Ascending aorta (tissue), 2 donors: ENCODE measurements around the gene TCOF1. TPM values are rescaled to one million over a fixed set of nuclear protein-coding genes. Genes with fewer than 3 reads are reported as not detected.
A peak's percentile ranks its signal among the peaks of the same experiment; 100 is the strongest.

Source experiments
- DNase-seq, 2 donors: peaks; one replicate each; pipeline ENCODE4 v3.0.0-alpha.2; 2019; ENCODE audit warnings: low spot score in 2 of 2
- H3K27ac ChIP-seq, 2 donors: fragments of 200-600 bp; sonication (generic); one replicate each; pipeline ENCODE4 v1.5.1; 2016 to 2017; ENCODE audit warnings: mild to moderate bottlenecking in 1 of 2
- H3K27me3 ChIP-seq: fragments of 200-600 bp; sonication (generic); one replicate; pipeline ENCODE4 v1.5.1; 2017
- H3K36me3 ChIP-seq, 2 donors: fragments of 200-600 bp; sonication (generic); one replicate each; pipeline ENCODE4 v1.5.1; 2016
- H3K4me1 ChIP-seq, 2 donors: fragments of 200-600 bp; sonication (generic); one replicate each; pipeline ENCODE4 v1.5.1; 2016 to 2017; ENCODE audit warnings: mild to moderate bottlenecking in 1 of 2
- H3K4me3 ChIP-seq, 2 donors: fragments of 200-600 bp; sonication (generic); one replicate each; pipeline ENCODE4 v1.5.1; 2016 to 2017; ENCODE audit warnings: mild to moderate bottlenecking in 1 of 2
- H3K9me3 ChIP-seq, 2 donors: fragments of 200-600 bp; sonication (generic); one replicate each; pipeline ENCODE4 v1.5.1; 2016
- intact Hi-C: fragments of 100-400 bp; cut with DNase I; formaldehyde crosslinking; loops from one replicate; pipeline ENCODE4 v1.15.1; 2023
- total RNA-seq: library from RNA; depleted of rRNA; stranded (reverse); fragments of >200 nt; gene quantifications from one replicate; pipeline ENCODE4 v1.1.0, GENCODE V29; 2016
- TF ChIP-seq, protein P1 (sequence below), 3 experiments: fragments of 200-600 bp in 2 of 3; fragments of 450-650 bp in 1 of 3; sonication (generic) in 2 of 3; IDR thresholded peaks; one replicate each; pipeline ENCODE4 v1.5.1; 2016 to 2019; ENCODE audit warnings: antibody characterized with exemption in 3 of 3, mild to moderate bottlenecking in 1 of 3, moderate library complexity in 1 of 3

TCOF1 gene
- total RNA-seq, 1 donor from 2014 or later, result 31.4 TPM

DNA sequence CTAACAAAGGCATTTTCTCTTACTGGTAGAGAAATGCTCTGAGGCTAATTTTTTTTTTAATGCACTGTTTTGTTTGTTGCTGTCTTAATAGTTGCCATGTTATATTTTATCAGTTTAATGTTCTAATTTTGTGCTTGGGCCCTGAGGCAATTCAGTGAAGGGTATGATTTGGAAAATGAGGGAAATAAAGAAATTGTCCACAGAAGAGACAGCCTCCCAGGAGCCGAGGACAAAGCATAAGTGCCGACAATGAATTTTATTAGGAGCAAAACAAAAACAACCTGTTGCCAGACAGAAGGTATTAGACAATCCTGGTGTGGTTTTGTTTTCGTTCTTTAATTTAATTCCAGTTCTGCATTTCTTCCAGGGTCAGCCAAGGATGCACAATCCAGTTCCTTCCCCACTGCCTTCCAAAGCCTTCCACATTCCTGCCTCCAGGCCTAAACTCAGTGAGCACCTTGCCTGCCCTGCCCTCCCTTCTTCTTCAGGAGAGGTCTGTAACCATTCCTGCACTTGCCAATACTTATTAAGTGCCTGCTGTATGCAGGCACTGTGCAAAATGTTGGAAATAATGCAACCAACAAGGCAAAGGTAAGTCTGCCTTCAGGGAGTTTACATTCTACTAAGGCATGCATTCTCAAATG is 4.3 kb upstream of the TCOF1 start:
- DNase-seq, result no peak
- TF ChIP-seq, protein P1, sequence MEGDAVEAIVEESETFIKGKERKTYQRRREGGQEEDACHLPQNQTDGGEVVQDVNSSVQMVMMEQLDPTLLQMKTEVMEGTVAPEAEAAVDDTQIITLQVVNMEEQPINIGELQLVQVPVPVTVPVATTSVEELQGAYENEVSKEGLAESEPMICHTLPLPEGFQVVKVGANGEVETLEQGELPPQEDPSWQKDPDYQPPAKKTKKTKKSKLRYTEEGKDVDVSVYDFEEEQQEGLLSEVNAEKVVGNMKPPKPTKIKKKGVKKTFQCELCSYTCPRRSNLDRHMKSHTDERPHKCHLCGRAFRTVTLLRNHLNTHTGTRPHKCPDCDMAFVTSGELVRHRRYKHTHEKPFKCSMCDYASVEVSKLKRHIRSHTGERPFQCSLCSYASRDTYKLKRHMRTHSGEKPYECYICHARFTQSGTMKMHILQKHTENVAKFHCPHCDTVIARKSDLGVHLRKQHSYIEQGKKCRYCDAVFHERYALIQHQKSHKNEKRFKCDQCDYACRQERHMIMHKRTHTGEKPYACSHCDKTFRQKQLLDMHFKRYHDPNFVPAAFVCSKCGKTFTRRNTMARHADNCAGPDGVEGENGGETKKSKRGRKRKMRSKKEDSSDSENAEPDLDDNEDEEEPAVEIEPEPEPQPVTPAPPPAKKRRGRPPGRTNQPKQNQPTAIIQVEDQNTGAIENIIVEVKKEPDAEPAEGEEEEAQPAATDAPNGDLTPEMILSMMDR (IDR thresholded peaks at IDR 0.05), result no peak
- no peak overlapping the region for H3K4me3 ChIP-seq
- no peaks in the 10 kb centered on the region for H3K4me1 ChIP-seq
- intact Hi-C loops, result no loop called here
- no peaks in the 10 kb centered on the region for H3K9me3 ChIP-seq
- no peak overlapping the region for H3K27ac ChIP-seq
- no peaks in the 10 kb centered on the region for H3K27me3 ChIP-seq
- no peaks in the 10 kb centered on the region for H3K36me3 ChIP-seq

DNA sequence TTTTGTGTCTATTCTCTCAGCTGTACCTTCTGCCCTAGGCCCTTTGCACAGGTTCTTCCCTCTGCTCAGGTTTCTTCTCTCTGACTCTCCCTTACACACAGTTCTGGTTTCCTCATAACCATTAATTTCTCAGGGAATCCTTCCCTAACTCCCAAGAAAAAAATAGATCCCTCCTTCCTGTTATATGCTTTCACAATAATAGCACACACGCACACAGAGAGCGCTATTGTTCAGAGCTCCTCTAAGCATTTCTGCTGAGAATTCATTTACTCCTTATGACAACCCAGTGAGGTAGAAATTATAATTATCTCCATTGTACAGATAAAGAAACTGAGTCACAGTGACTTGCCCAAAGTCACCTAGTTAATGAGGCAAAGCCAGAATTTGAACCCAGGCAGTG is 1.7 kb upstream of the TCOF1 start:
- no peaks in the 10 kb centered on the region for H3K9me3 ChIP-seq
- intact Hi-C loops, result loop anchor here (2.0 to 5.0 kb wide), 3 partner anchors 57 to 355 kb away; partner anchors contain the start of genes CD74, HMGXB3 and TIGD6
- no peaks in the 10 kb centered on the region for H3K27me3 ChIP-seq

DNA sequence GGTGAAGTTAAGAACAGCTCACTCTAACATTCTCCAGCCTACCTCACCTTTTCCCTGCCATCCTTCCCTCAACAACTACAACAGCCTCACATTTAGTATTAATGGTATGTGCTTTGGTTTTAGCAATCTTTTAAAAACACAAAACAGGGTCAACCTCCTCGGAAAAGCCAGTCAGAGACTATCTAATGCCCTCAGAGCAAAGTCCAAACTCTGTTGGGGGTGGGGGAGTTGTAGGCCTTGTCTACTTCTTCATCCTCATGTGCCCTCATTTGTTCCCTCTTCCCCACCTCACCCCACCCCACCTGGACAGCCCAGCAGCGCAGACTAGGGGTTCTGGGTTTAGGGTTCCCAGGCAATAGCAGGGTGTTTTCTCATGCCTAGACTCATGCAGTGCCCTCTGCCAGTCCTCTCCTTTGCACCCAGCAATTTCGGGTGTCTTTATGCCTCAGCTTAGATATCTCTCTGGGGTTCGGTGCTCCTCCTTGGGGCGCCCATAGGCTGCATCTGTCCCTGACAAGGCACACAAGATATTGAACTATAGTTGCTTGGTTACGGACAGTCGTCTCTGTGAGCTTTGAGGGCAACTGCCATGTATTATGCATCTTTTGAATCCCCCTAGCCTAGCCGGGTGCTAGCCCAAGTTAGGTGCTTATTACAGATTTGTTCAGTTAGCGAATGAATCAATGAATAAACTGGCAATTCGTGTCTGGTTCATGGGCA is 762 bp upstream of the TCOF1 start:
- intact Hi-C loops, result loop anchor here (2.0 to 5.0 kb wide), 3 partner anchors 56 to 356 kb away; partner anchors contain the start of genes CD74, HMGXB3 and TIGD6
- TF ChIP-seq, protein P1 (IDR thresholded peaks at IDR 0.05), result no peak

More for the DNA sequence above, 1.7 kb upstream of the TCOF1 start:
- Histone ChIP-seq H3K27ac (no peak overlapping the region), H3K36me3 (no peaks in the 10 kb centered on the region), H3K4me3 (no peak overlapping the region), H3K4me1 (peaks cover 0 to 3% of the 10 kb centered on the region in 2 donors)
- TF ChIP-seq, protein P1 (IDR thresholded peaks at IDR 0.05), result no peak
- DNase-seq, result no peak

DNA sequence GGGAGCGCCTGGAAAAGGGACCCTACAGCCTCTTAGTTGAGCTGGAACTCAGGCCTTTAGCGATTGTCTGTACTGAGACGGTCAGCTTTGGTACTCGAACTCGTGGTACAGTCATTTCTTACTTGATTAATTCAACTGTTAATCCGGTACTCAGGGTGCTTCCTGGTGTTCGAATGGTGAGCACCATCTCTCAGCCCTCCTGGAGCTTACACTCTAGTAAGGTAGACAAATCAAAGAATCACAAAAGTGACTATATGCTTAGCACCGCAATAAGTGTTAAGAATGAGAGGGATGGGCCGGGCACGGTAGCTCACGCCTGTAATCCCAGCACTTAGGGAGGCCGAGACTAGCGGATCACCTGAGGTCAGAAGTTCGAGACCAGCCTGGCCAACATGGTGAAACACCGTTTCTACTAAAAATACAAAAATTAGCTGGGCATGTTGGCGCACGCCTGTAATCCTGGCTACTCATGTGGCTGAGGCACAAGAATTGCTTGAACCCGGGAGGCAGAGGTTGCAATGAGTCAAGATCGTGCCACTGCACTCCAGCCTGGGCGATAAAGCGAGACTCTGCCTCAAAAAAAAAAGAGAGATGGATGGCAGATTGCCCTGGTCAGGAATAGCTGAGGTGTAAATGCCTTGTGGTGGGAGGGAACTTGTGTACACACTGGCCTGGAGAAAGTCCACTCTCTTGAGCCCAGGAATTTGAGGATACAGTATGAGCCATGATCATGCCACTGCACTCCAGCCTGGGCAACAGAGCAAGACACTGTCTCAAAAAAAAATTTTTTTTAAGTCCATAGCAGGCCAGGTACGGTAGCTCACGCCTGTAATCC is 981 bp downstream of the TCOF1 start:
- peak overlapping the region; percentile 60 to 80 for H3K4me3 ChIP-seq
- peaks cover 0 to 3% of the 10 kb centered on the region in 2 donors for H3K4me1 ChIP-seq
- TF ChIP-seq, protein P1 (IDR thresholded peaks at IDR 0.05), result no peak
- H3K9me3 ChIP-seq, result no peaks in the 10 kb centered on the region
- no peak overlapping the region for H3K27ac ChIP-seq
- peaks cover 18 to 25% of the 10 kb centered on the region in 2 donors for H3K36me3 ChIP-seq
- intact Hi-C loops, result loop anchor here (5.0 kb wide), 2 partner anchors 54 to 79 kb away; partner anchors contain the start of gene CD74
- H3K27me3 ChIP-seq, result no peaks in the 10 kb centered on the region
- DNase-seq, result no peak

More for the DNA sequence above, 762 bp upstream of the TCOF1 start:
- Histone ChIP-seq H3K27me3 (no peaks in the 10 kb centered on the region), H3K4me1 (peaks cover 0 to 3% of the 10 kb centered on the region in 2 donors), H3K9me3 (no peaks in the 10 kb centered on the region), H3K27ac (peak overlapping the region in 1 of 2 donors; percentile 9), H3K4me3 (peak overlapping the region; percentile 60 to 80), H3K36me3 (peaks cover 6 to 8% of the 10 kb centered on the region in 2 donors)
- no peak for DNase-seq

DNA sequence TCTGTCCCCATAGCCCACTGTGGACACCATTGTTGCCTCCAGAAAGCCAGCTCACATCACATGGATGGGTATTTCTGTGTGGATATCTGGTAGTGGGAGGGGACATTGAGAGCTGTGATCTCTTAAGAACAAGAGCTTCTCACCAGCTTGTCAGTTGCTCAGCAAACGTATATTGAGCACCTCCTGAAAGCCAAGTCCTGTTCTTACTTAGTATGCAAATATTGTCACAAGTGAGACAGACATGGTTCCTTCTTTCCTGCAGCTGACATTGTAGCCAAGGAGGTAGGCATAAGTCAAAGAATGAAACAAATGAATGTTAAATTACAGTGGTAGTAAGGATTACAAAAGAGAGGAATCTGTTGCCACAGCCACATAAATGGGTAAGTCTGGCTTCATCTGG is 3.8 kb downstream of the TCOF1 start:
- H3K36me3 ChIP-seq, result peaks cover 39 to 53% of the 10 kb centered on the region in 2 donors
- no peak for DNase-seq

More for the DNA sequence above, 3.8 kb downstream of the TCOF1 start:
- intact Hi-C loops, result no loop called here
- TF ChIP-seq, protein P1 (IDR thresholded peaks at IDR 0.05), result no peak
- Histone ChIP-seq H3K4me1 (peaks cover 0 to 3% of the 10 kb centered on the region in 2 donors), H3K27ac (no peak overlapping the region), H3K4me3 (no peak overlapping the region), H3K9me3 (no peaks in the 10 kb centered on the region), H3K27me3 (no peaks in the 10 kb centered on the region)
